ENCODE measurements around the gene SYNRG. TPM values are rescaled to one million over a fixed set of nuclear protein-coding genes. Genes with fewer than 3 reads are reported as not detected.

The SYNRG gene
- total and polyA plus RNA-seq, 12 donors: 2.9 to 57.6 (median 40.4) TPM

GRCh38 chr17:37567538-37567937 lies 41.7 kb downstream of the SYNRG start:
- peaks cover 0 to 89% (median 57%) of the 10 kb centered on the region in 9 donors for H3K36me3 ChIP-seq
- no peaks in the 10 kb centered on the region for H3K27me3 ChIP-seq
- TF ChIP-seq CTCF (IDR thresholded peaks at IDR 0.05): no peak
- 92 to 95% methylated on average over 4 of the region's 4 CpGs for WGBS, 2 donors
- H3K4me1 ChIP-seq: no peaks in the 10 kb centered on the region
- no peak overlapping the region for H3K4me3 ChIP-seq
- intact Hi-C loops (cut with DNase I): no loop called here
- H3K27ac ChIP-seq: no peak overlapping the region
- H3K9me3 ChIP-seq: no peaks in the 10 kb centered on the region
- ATAC-seq (no peak), DNase-seq (no peak)

GRCh38 chr17:37567137-37567536 lies 42.1 kb downstream of the SYNRG start:
- H3K4me3 ChIP-seq: no peak overlapping the region
- H3K36me3 ChIP-seq: peaks cover 0 to 89% (median 53%) of the 10 kb centered on the region in 9 donors
- no peaks in the 10 kb centered on the region for H3K4me1 ChIP-seq
- 79 to 84% methylated on average over 2 of the region's 2 CpGs for WGBS, 2 donors
- H3K27ac ChIP-seq: no peak overlapping the region
- ATAC-seq: no peak
- no peak for DNase-seq
- H3K9me3 ChIP-seq: no peaks in the 10 kb centered on the region
- intact Hi-C loops (cut with DNase I): no loop called here
- no peaks in the 10 kb centered on the region for H3K27me3 ChIP-seq
- no peak for TF ChIP-seq CTCF (IDR thresholded peaks at IDR 0.05)

- ATAC-seq (no peak), DNase-seq (no peak)
- no peak for TF ChIP-seq CTCF (IDR thresholded peaks at IDR 0.05)
- Histone ChIP-seq H3K9me3 (no peaks in the 10 kb centered on the region), H3K36me3 (peaks cover 0 to 89% (median 59%) of the 10 kb centered on the region in 9 donors), H3K27ac (no peak overlapping the region), H3K4me1 (no peaks in the 10 kb centered on the region), H3K27me3 (no peaks in the 10 kb centered on the region), H3K4me3 (no peak overlapping the region)
- 93 to 98% methylated on average over 3 of the region's 3 CpGs for WGBS, 2 donors
- intact Hi-C loops (cut with DNase I): no loop called here
Measured at GRCh38 chr17:37564252-37564651, 45.0 kb downstream of the SYNRG start.

GRCh38 chr17:37562016-37562745 lies 47.0 kb downstream of the SYNRG start:
- H3K9me3 ChIP-seq: no peaks in the 10 kb centered on the region
- 88 to 90% methylated on average over 5 of the region's 5 CpGs for WGBS, 2 donors
- DNase-seq (no peak), ATAC-seq (no peak)
- TF ChIP-seq CTCF (IDR thresholded peaks at IDR 0.05): no peak
- intact Hi-C loops (cut with DNase I): no loop called here
- no peak overlapping the region for H3K4me3 ChIP-seq
- no peak overlapping the region for H3K27ac ChIP-seq
- H3K4me1 ChIP-seq: no peaks in the 10 kb centered on the region
- H3K36me3 ChIP-seq: peaks cover 0 to 89% (median 51%) of the 10 kb centered on the region in 9 donors
- H3K27me3 ChIP-seq: no peaks in the 10 kb centered on the region
